ENCODE data around the gene FAM3A. TPM values are rescaled to one million over a fixed set of nuclear protein-coding genes. Genes with fewer than 3 reads are reported as not detected.

Gene FAM3A
- total and polyA plus RNA-seq, 2 of the 4 experiments (the other 2 are of a cell fraction), result 14.0 to 47.2 TPM

- H3K9me1 ChIP-seq (ENCODE audit: insufficient read depth, low read length), result peaks cover 19% of the 10 kb centered on the region
- peak overlapping the region; percentile 96 for H3K14ac ChIP-seq (replicated peaks; ENCODE audit: low read depth, low read length)
- H3K9ac ChIP-seq (ENCODE audit: low read depth, low read length), result peak overlapping the region; percentile 52; the same call in 1 of the 2 replicates
- H3K4me3 ChIP-seq (ENCODE audit: insufficient read depth, low read depth, low read length), result no peak overlapping the region
- H3K4me1 ChIP-seq (ENCODE audit: control insufficient read depth, insufficient read depth, low read length), result peaks cover 23% of the 10 kb centered on the region
- H3K79me1 ChIP-seq (ENCODE audit: low read depth in 1 of 2, low read length in 2 of 2), result peaks cover 8 to 56% of the 10 kb centered on the region in 2 experiments; a peak in 3 of 4 replicates
- H3K4me2 ChIP-seq (ENCODE audit: low read depth, low read length), result no peak overlapping the region
- H3K36me3 ChIP-seq (ENCODE audit: control insufficient read depth, insufficient read depth, low read length), result peaks cover 38% of the 10 kb centered on the region
- dilution Hi-C loops (cut with HindIII; ENCODE audit: low sequenced_read_pairs, unreplicated experiment) (no loop called here), intact Hi-C loops (cut with micrococcal nuclease) (no loop called here), in situ Hi-C loops (cut with MboI; ENCODE audit: low sequenced_read_pairs) (loop anchor here (25.0 kb wide), 1 partner anchor 1581 kb away; no protein-coding TSS in a partner anchor)
- peak overlapping the region; percentile 98 for H2AK5ac ChIP-seq (ENCODE audit: low read depth, low read length)
- H4K5ac ChIP-seq (ENCODE audit: low read depth, low read length), result peak overlapping the region; percentile 97
- peak overlapping the region; percentile 97 for H3K27ac ChIP-seq (ENCODE audit: insufficient read depth, low read length)
- no peak for TF ChIP-seq ELK1 (IDR thresholded peaks at IDR 0.05; ENCODE audit: borderline replicate concordance, low read depth, low read length)
- TF ChIP-seq MXI1 (IDR thresholded peaks at IDR 0.05; ENCODE audit: borderline replicate concordance, low read depth, low read length), result no peak
- no peak for TF ChIP-seq MAZ (IDR thresholded peaks at IDR 0.05; ENCODE audit: borderline replicate concordance, low read depth, low read length)
- TF ChIP-seq BHLHE40 (IDR thresholded peaks at IDR 0.05; ENCODE audit: low read depth, low read length), result no peak
- TF ChIP-seq CTCF (conservative IDR thresholded peaks at IDR 0.05; ENCODE audit: low read depth, low read length), result no peak
- no peak for TF ChIP-seq USF2 (IDR thresholded peaks at IDR 0.05; ENCODE audit: low read depth, low read length)
- TF ChIP-seq RFX5 (IDR thresholded peaks at IDR 0.05; ENCODE audit: low read depth, low read length), result no peak
- no peak for TF ChIP-seq RAD21 (IDR thresholded peaks at IDR 0.05; ENCODE audit: low read length)
- no peak for TF ChIP-seq CHD1 (IDR thresholded peaks at IDR 0.05; ENCODE audit: low read depth, low read length)
- TF ChIP-seq FOS (IDR thresholded peaks at IDR 0.05; ENCODE audit: low read depth, low read length), result no peak
- TF ChIP-seq NFE2L2 (IDR thresholded peaks at IDR 0.05; ENCODE audit: low read depth, low read length), result no peak
- H2BK15ac ChIP-seq (ENCODE audit: low read depth, low read length), result peak overlapping the region; percentile 93; the same call in 1 of the 3 replicates
- peak overlapping the region; percentile 34 for H2AFZ ChIP-seq (replicated peaks; ENCODE audit: low read length, poor library complexity)
- H2AK9ac ChIP-seq (replicated peaks; ENCODE audit: low read depth, low read length, poor library complexity), result peak overlapping the region; percentile 98
- no peaks in the 10 kb centered on the region for H3K27me3 ChIP-seq (ENCODE audit: control insufficient read depth, insufficient read depth, low read length)
- 80% methylated on average over 12 of the region's 20 CpGs; no CpG with 5 or more reads in 1 of the 2 experiments for WGBS, 2 experiments (ENCODE audit: extremely low coverage in 2 of 2, insufficient read length in 1 of 2)
- peak overlapping the region; percentile 100; the same call in 1 of the 2 replicates for H3K23ac ChIP-seq (ENCODE audit: low read depth, low read length)
- no TSS peak for BruUV-seq (replicated peaks)
- H2BK5ac ChIP-seq (ENCODE audit: low read depth, low read length, poor library complexity, severe bottlenecking), result peak overlapping the region; percentile 99
- peaks cover 6% of the 10 kb centered on the region; the same call in 1 of the 2 replicates for H4K20me1 ChIP-seq (ENCODE audit: insufficient read depth, low read length)
- ATAC-seq (ENCODE audit: low read depth) (no peak), DNase-seq (no peak)
- H3K9me3 ChIP-seq (ENCODE audit: control insufficient read depth, insufficient read depth, low read length), result no peaks in the 10 kb centered on the region
- H3K4ac ChIP-seq (ENCODE audit: low read depth, low read length), result peak overlapping the region; percentile 100
- peak overlapping the region; percentile 98 for H2BK20ac ChIP-seq (ENCODE audit: low read depth, low read length)
- H3K56ac ChIP-seq (ENCODE audit: extremely low read depth, insufficient read depth, low read length), result peak overlapping the region; percentile 89; the same call in 1 of the 2 replicates
- H4K91ac ChIP-seq (ENCODE audit: insufficient read depth, low read depth, low read length), result peak overlapping the region; percentile 99
- peak overlapping the region; percentile 51; the same call in 1 of the 2 replicates for H3K18ac ChIP-seq (ENCODE audit: low read depth, low read length)
- peak overlapping the region; percentile 86 to 98 for H4K8ac ChIP-seq (ENCODE audit: low read depth in 2 of 2, low read length in 2 of 2)
- CTCF ChIA-PET, result interaction anchor here (0.7 kb wide), 1 partner anchor 134 kb away, joined by 6 read pairs; no protein-coding TSS in a partner anchor
- H2BK120ac ChIP-seq (ENCODE audit: low read depth, low read length), result peak overlapping the region; percentile 99
- POLR2A ChIA-PET (ENCODE audit: unreplicated experiment), result no interaction called here
Measured at GRCh38 chrX:154542723-154543424, 26.8 kb upstream of the FAM3A start.
